Heart left ventricle (tissue), 16 donors: ENCODE measurements around the gene PRC1. TPM values are rescaled to one million over a fixed set of nuclear protein-coding genes. Genes with fewer than 3 reads are reported as not detected.
"Not testable (repeated sequence)": the region's sequence is repeated elsewhere in the genome, so short reads cannot be mapped to it uniquely, and the experiment has no call there.

Source experiments
- ATAC-seq, 4 donors: fragments of 200-7000 bp; cut with Tn5 transposase; one replicate each; pipeline ENCODE4 v1.9.1; 2020 to 2022; ENCODE audit warnings: moderate library complexity in 4 of 4, mild to moderate bottlenecking in 3 of 4, moderate number of reproducible peaks in 1 of 4
- DNase-seq, 5 donors: peaks; one replicate each; pipeline ENCODE4 v3.0.0-alpha.2; 2020
- H3K27ac ChIP-seq, 12 donors: fragments of 200-600 bp; sonication (generic) in 4 of 12; one replicate each; pipeline versions ENCODE4 v1.5.0 to v1.8.0; 2016 to 2022; ENCODE audit warnings: mild to moderate bottlenecking in 2 of 12
- H3K27me3 ChIP-seq, 9 donors: fragments of 200-600 bp; sonication (generic) in 2 of 9; one replicate each; pipeline versions ENCODE4 v1.5.1 to v1.8.0; 2016 to 2022; ENCODE audit warnings: mild to moderate bottlenecking in 3 of 9
- H3K36me3 ChIP-seq, 9 donors: fragments of 200-600 bp; sonication (generic) in 2 of 9; one replicate each; pipeline versions ENCODE4 v1.5.0 to v1.8.0; 2018 to 2022; ENCODE audit warnings: mild to moderate bottlenecking in 2 of 9
- H3K4me1 ChIP-seq, 12 donors: fragments of 200-600 bp; sonication (generic) in 4 of 12; one replicate each; pipeline versions ENCODE4 v1.5.0 to v1.8.0; 2016 to 2022; ENCODE audit warnings: mild to moderate bottlenecking in 3 of 12
- H3K4me3 ChIP-seq, 12 donors: fragments of 200-600 bp; sonication (generic) in 4 of 12; one replicate each; pipeline versions ENCODE4 v1.5.0 to v1.8.0; 2017 to 2022; ENCODE audit warnings: mild to moderate bottlenecking in 9 of 12, moderate library complexity in 4 of 12
- H3K9me3 ChIP-seq, 12 donors: fragments of 200-600 bp; sonication (generic) in 4 of 12; one replicate each; pipeline versions ENCODE4 v1.5.0 to v1.8.0; 2016 to 2022; ENCODE audit warnings: mild to moderate bottlenecking in 1 of 12
- POLR2A ChIP-seq, 2 donors: fragments of 450-650 bp; IDR thresholded peaks; one replicate each; pipeline ENCODE4 v1.6.1; 2017; ENCODE audit warnings: antibody characterized with exemption in 2 of 2, mild to moderate bottlenecking in 2 of 2, moderate library complexity in 2 of 2
- WGBS, 4 donors: extraction: QIAGEN DNeasy Blood & Tissue Kit in 2 of 4; methylation state at CpG; one replicate each; pipeline versions ENCODE4 v1.1.5 to v1.1.7; 2013 to 2018; 5-methylcytosine and 5-hydroxymethylcytosine counted together
- intact Hi-C, 10 donors: fragments of 100-400 bp; cut with DNase I; formaldehyde crosslinking; loops; one replicate each; pipeline versions ENCODE4 v1.11.1 to v1.14.2; 2022
- polyA plus RNA-seq, 2 donors: library from polyadenylated mRNA; stranded (reverse); fragments of 200-250 nt; gene quantifications; one replicate each; pipeline ENCODE4 v1.2.3, GENCODE V29; 2013
- total RNA-seq, 9 donors: library from RNA; depleted of rRNA in 2 of 9; stranded (reverse); fragments of >200 nt in 2 of 9; fragmentation: NEBNext Ultra II Directional in 3 of 9; extraction: Animal tissue kit (Norgen Biotek cat#: 25700) in 3 of 9; gene quantifications; one replicate each; pipeline versions ENCODE4 v1.1.0 to v1.2.4, GENCODE V29; 2016 to 2023
- TF ChIP-seq, protein P1 (sequence below), 12 donors: fragments of 200-600 bp; sonication (generic) in 4 of 12; IDR thresholded peaks; one replicate each; pipeline versions ENCODE4 v1.5.0 to v1.8.0; 2018 to 2022; ENCODE audit warnings: antibody characterized with exemption in 12 of 12, mild to moderate bottlenecking in 5 of 12
- donor health status: ischemic (EF 13 %, LVEDD 7.1; RV severe dilation, severe dysfunction).
- donor health status: healthy with polysubstance abuse.
- donor health status: DM: no; HTN: yes; CAD: no.
- donor health status: DM: no; HTN: no; CAD: no.
- donor health status: ischemic (EF 25% LVEDD 6.9; RV normal size, moderate dysfunction).
- donor health status: ischemic (EF 25% LVEDD 5.7; RV mildly dilated, moderate dysfunction).
- donor health status: healthy.
- donor health status: DM: yes; HTN: yes; CAD: no.
- donor health status: ischemic (EF 35%, LVEDD 5.7; RV mildly dilated, moderate dysfunction).
- donor health status: nonischemic (EF 11% LVEDD 7.7; RV severe dilation, severe dysfunction).
- donor health status: DM: yes; HTN: yes; CAD: no.
- donor health status: PGD.
- donor health status: ischemic (EF 29% LVEDD 5.4; RV normal size, mild dysfunction).
- donor health status: nonischemic (EF 23%, LVEDD 6.1; RV moderate dilation, normal function).

Gene PRC1
- total and polyA plus RNA-seq, 11 donors, result 1.9 to 25.7 (median 4.7) TPM

DNA sequence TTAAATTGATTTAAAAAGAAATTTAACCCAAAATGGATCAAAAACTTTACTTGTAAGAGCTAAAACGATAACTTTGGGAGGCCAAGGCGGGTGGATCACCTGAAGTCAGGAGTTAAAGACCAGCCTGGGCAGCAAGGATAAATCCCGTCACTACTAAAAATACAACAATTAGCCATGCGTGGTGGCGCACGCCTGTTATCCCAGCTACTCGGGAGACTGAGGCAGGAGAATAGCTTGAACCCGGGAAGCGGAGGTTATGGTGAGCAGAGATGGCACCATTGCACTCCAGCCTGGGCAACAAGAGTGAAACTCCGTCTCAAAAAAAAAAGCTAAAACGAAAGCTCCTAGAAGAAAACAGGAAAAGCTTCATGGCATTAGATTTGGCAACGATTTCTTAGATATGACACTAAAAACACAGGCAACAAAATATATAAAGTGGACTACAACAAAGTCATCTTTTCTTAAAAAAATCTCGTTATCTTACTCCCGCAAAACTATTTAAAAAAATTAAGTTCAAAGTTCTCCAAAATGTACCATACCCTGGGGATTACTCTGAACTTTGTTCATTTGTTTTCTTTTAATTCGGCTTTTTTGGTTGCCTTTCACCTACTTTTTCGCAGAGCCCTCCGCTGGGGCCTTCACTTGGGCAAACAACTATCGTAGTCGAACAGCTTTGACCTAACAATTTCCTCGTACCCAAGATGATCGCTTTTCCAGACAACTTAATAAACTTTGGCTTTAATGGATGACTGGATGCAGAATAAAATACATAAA lies 64.9 kb downstream of the PRC1 start:
- TF ChIP-seq, protein P1, sequence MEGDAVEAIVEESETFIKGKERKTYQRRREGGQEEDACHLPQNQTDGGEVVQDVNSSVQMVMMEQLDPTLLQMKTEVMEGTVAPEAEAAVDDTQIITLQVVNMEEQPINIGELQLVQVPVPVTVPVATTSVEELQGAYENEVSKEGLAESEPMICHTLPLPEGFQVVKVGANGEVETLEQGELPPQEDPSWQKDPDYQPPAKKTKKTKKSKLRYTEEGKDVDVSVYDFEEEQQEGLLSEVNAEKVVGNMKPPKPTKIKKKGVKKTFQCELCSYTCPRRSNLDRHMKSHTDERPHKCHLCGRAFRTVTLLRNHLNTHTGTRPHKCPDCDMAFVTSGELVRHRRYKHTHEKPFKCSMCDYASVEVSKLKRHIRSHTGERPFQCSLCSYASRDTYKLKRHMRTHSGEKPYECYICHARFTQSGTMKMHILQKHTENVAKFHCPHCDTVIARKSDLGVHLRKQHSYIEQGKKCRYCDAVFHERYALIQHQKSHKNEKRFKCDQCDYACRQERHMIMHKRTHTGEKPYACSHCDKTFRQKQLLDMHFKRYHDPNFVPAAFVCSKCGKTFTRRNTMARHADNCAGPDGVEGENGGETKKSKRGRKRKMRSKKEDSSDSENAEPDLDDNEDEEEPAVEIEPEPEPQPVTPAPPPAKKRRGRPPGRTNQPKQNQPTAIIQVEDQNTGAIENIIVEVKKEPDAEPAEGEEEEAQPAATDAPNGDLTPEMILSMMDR (IDR thresholded peaks at IDR 0.05), result no peak
- no peak for TF ChIP-seq POLR2A (IDR thresholded peaks at IDR 0.05)
- intact Hi-C loops, result loop anchor here in 5 of 10 donors (2.0 to 5.0 kb wide), 4 partner anchors 27 to 282 kb away; partner anchors contain the start of gene MAN2A2 (in 3 of the 5)
- ATAC-seq (no peak), DNase-seq (no peak)
- peak overlapping the region; percentile 89 to 97 (median 96) for H3K27ac ChIP-seq
- H3K4me1 ChIP-seq, result peaks cover 8 to 47% (median 31%) of the 10 kb centered on the region in 12 donors
- no peaks in the 10 kb centered on the region for H3K36me3 ChIP-seq
- WGBS, 4 donors, result 53 to 58% (median 57%) methylated on average over 21 of the region's 21 CpGs
- no peaks in the 10 kb centered on the region for H3K27me3 ChIP-seq
- no peaks in the 10 kb centered on the region for H3K9me3 ChIP-seq
- peak overlapping the region; percentile 52 to 95 (median 66) for H3K4me3 ChIP-seq

DNA sequence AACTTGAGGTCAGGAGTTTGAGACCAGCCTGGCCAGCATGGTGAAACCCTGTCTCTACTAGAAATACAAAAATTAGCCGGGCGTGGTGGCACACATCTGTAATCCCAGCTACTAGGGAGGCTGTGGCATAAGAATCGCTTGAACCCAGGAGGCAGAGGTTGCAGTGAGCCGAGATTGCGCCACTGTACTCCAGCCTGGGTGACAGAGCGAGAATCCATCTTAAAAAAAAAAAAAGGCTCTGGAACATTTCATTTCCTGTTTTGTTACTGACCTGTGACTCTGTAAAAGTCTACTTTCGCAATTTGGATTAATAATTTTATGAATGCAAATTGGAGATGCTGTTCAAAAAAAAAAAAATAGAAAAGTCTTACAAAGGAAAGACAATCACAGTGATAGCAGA lies 66.2 kb downstream of the PRC1 start:
- 81 to 92% (median 91%) methylated on average over 7 of the region's 7 CpGs for WGBS, 4 donors
- H3K9me3 ChIP-seq, ATAC-seq, H3K4me3 ChIP-seq, H3K27me3 ChIP-seq, DNase-seq, H3K36me3 ChIP-seq, intact Hi-C loops: not testable (repeated sequence)
- Histone ChIP-seq H3K4me1 (peaks cover 8 to 41% (median 27%) of the 10 kb centered on the region in 12 donors), H3K27ac (peak overlapping the region in 1 of 12 donors; percentile 60)

DNA sequence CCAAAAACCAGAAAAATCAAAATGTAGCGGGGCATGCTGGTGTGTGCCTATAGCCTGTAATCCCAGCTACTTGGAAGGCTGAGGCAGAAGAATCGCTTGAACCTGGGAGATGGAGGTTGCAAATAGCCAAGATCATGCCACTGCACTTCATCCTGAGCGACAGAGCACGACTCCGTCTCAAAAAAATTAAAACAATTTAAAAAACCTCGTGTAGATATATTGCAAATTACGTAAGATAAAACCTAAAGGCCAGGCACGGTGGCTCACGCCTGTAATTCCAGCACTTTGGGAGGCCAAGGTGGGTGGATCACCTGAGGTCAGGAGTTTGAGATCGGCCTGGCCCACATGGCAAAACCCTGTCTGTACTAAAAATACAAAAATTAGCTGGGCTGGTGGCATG lies 67.6 kb downstream of the PRC1 start:
- DNase-seq, ATAC-seq, H3K4me3 ChIP-seq, intact Hi-C loops, H3K27me3 ChIP-seq, H3K9me3 ChIP-seq, H3K36me3 ChIP-seq, H3K27ac ChIP-seq: not testable (repeated sequence)
- H3K4me1 ChIP-seq, result peaks cover 6 to 33% (median 20%) of the 10 kb centered on the region in 12 donors
- 88 to 94% (median 91%) methylated on average over 10 of the region's 10 CpGs for WGBS, 4 donors

DNA sequence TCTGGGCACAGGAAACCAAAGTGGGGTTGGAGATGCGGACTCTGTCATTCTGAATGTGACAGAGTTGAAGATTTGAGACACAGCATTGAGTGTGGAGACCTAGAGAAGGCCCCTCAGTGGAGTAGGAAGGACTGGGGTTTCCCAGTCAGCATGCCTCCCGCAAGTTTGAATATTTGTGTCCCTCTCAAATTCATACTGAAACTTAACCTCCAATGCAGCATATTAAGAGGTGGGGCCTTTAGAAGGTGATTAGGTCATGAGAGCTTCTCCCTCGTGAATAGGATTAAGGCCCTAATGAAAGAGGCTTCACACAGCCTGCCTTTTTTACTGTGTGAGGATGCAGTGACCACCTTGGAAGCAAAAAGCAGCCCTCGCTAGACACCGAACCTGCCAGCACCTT lies 70.0 kb downstream of the PRC1 start:
- Histone ChIP-seq H3K4me1 (peaks cover 0 to 15% (median 4%) of the 10 kb centered on the region in 12 donors), H3K27me3 (no peaks in the 10 kb centered on the region), H3K36me3 (peaks cover 3 to 32% (median 29%) of the 10 kb centered on the region in 9 donors), H3K4me3 (no peak overlapping the region), H3K27ac (no peak overlapping the region), H3K9me3 (no peaks in the 10 kb centered on the region)
- ATAC-seq (no peak), DNase-seq (no peak)
- TF ChIP-seq, protein P1 (IDR thresholded peaks at IDR 0.05), result no peak
- intact Hi-C loops, result no loop called here
- WGBS, 4 donors, result 90 to 94% (median 92%) methylated on average over 5 of the region's 5 CpGs

DNA sequence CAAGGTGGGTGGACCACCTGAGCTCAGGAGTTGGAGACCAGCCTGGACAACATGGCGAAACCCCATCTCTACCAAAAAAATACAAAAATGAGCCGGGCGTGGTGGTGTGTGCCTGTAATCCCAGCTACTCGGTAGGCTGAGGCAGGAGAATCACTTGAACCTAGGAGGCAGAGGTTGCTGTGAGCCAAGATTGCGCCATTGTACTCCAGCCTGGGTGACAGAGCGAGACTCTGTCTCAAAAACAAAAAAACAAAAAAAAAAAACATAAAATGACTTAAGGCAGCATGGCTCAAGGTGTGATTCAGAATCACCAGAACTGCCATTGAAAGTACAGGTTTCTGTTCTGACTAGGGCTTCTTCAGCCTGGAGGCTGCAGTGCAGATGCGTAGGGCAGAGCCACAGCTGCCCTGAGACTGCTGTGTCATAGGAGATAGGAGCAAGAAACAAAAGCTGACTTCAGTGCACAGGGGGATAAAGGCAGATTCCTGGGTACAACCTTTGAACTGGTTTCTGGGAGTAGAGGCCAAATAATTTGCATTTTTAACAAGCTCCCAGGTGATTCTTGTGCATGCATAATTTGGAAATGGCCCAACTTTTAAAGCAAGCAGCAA lies 71.5 kb downstream of the PRC1 start:
- Histone ChIP-seq H3K36me3 (peaks cover 3 to 48% (median 44%) of the 10 kb centered on the region in 9 donors), H3K4me1 (peaks cover 0 to 16% (median 3%) of the 10 kb centered on the region in 12 donors)
- H3K4me3 ChIP-seq, ATAC-seq, DNase-seq, H3K27me3 ChIP-seq, H3K27ac ChIP-seq, intact Hi-C loops, H3K9me3 ChIP-seq: not testable (repeated sequence)
- 94 to 97% (median 95%) methylated on average over 7 of the region's 7 CpGs for WGBS, 4 donors
